Adipocyte (in vitro differentiated cells): Measurements from ENCODE around the gene KNOP1.

Experiments
- DNase-seq: peaks from one replicate; pipeline ENCODE4 v3.0.0-alpha.2; 2015; ENCODE audit warnings: low read depth
- H3K27me3 ChIP-seq: replicated peaks from 2 replicates; pipeline ENCODE4 v1.7.0; 2013; ENCODE audit warnings: mild to moderate bottlenecking, low read length, moderate library complexity; ENCODE audit not compliant: control insufficient read depth, insufficient read depth
- H3K36me3 ChIP-seq: 2 replicates; pipeline ENCODE4 v1.7.0; 2013; ENCODE audit warnings: low read length, mild to moderate bottlenecking, moderate library complexity; ENCODE audit not compliant: control insufficient read depth, insufficient read depth, severe bottlenecking
- H3K4me1 ChIP-seq: 2 replicates; pipeline ENCODE4 v1.7.0; 2013; ENCODE audit warnings: mild to moderate bottlenecking, low read length, moderate library complexity; ENCODE audit not compliant: control insufficient read depth, insufficient read depth
- H3K4me3 ChIP-seq: 2 replicates; pipeline ENCODE4 v1.7.0; 2013; ENCODE audit warnings: mild to moderate bottlenecking, low read length, moderate library complexity
- H3K9ac ChIP-seq: 2 replicates; pipeline ENCODE4 v1.7.0; 2013; ENCODE audit warnings: mild to moderate bottlenecking, low read length, moderate library complexity
- H3K9me3 ChIP-seq: 2 replicates; pipeline ENCODE4 v1.7.0; 2013; ENCODE audit warnings: mild to moderate bottlenecking, low read length, moderate library complexity; ENCODE audit not compliant: control insufficient read depth

Gene KNOP1

DNA sequence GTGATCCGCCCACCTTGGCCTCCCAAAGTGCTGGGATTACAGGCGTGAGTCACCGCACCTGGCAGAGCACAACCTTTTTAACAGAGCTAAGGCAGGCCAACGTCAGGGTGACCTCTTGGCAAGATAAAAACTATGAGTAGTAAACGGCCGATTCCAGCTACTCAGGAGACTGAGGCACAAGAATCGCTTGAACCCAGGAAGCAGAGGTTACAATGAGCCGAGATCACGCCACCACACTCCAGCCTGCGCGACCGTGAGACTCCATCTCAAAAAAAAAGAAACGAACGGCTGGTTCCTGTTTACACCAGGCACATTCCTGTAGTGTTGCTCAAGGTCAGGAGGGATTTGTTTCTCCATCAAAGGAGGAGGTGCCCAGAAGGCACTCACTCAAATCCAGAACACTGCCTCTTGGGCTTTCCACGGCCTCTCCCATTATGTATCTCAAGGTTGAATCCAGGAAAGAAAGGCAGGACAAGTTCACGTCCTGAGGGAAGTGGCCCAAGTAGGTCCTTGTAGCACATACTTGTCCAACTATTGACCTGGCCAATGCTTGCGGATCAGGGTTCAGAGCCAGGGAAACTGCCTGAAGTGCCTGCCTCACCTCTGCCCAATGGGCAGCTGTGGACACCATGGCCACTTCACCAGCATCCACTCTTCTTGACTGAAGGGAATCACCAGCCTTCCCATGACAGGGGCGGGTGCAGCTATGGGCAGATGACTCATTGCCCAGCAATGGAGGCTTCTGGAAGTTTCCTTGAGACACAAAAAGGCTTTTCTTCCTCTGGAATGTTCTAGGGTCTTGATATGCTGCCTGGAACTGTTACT, 13.5 kb downstream of the KNOP1 start:
- Histone ChIP-seq H3K4me1 (peaks cover 41% of the 10 kb centered on the region), H3K9ac (peak overlapping the region; percentile 37), H3K9me3 (no peaks in the 10 kb centered on the region), H3K36me3 (peaks cover 33% of the 10 kb centered on the region), H3K4me3 (peak overlapping the region; percentile 34), H3K27me3 (no peaks in the 10 kb centered on the region)
- peak; percentile 75 for DNase-seq

DNA sequence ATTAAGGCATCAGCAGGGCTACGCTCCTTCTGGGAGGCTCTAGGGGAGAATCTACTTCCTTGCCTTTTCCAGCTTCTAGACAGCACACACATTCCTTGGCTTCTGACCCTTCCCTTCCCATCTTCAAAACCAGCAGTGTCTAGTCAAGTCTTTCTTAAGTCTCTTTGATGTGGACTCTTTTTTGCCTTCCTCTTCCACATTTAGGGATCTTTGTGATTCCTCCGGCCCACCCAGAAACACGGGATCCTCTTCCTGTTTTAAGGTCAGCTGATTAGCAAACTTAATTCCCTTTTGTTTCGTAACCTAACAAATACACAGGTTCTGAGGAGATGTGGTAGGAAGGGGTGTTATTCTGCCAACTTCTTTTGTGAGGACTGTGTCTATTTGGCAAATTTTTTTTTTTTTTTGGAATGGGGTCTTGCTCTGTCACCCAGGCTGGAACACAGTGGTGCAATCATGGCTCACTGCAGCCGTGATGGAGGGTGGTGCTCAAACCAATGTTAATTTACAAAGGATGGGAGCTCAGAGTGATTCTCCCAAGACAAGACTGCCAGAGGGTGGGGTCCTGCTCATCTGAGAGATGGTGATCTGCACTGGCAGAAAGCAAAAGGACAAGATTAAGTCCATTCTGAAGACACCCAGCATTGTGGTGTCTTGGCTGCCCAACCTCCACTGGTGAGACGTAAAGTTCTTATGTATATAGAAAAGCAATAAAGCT, 14.7 kb downstream of the KNOP1 start:
- Histone ChIP-seq H3K4me1 (peaks cover 53% of the 10 kb centered on the region), H3K27me3 (no peaks in the 10 kb centered on the region), H3K9me3 (no peaks in the 10 kb centered on the region), H3K36me3 (peaks cover 25% of the 10 kb centered on the region), H3K9ac (peak overlapping the region; percentile 28), H3K4me3 (no peak overlapping the region)
- no peak for DNase-seq

DNA sequence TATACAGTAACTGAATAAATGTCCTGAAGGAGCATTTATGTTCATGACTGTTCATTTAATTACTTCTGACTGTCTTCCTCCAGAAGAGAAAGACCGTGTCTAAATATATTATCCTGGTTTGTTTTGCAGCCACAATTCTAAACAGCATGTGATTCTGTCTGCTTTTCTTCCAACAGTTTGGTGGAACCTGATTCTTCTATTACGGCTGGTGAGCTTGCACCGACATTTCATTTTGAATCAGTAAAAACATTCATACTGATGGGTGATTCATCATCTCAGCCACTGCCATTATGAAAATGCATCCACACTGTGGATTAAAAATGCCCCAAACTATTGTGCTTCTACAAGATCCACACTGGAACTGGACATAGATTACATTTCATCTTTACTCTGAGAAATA, 16.9 kb downstream of the KNOP1 start:
- Histone ChIP-seq H3K4me1 (peaks cover 69% of the 10 kb centered on the region), H3K9me3 (no peaks in the 10 kb centered on the region), H3K4me3 (peak overlapping the region; percentile 34), H3K36me3 (peaks cover 18% of the 10 kb centered on the region), H3K27me3 (no peaks in the 10 kb centered on the region), H3K9ac (peak overlapping the region; percentile 63)
- peak; percentile 76 for DNase-seq

DNA sequence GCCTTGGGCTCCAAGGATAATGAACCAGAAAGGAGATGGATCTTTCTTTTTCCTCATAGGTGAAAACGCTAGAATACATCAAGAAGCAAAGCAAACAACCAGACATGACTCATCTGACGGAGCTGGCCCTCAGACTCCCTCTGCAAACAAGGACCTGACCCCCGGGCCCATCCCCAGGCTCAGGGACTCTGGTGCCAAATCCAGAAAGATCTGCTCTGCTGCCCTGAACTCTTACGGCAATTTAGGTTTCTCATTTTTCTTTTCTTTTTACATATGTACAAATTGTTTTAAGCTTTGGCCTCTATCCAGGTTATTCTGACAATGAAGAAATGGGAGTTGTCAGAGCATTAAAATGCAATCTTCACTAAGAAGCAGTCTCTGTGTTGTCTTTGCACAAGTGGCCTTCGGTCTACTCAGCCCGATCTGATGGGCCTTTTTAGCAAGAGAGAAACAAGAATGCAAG, 17.7 kb downstream of the KNOP1 start:
- Histone ChIP-seq H3K36me3 (peaks cover 18% of the 10 kb centered on the region), H3K4me3 (peak overlapping the region; percentile 34)
- DNase-seq, result peak; percentile 69

DNA sequence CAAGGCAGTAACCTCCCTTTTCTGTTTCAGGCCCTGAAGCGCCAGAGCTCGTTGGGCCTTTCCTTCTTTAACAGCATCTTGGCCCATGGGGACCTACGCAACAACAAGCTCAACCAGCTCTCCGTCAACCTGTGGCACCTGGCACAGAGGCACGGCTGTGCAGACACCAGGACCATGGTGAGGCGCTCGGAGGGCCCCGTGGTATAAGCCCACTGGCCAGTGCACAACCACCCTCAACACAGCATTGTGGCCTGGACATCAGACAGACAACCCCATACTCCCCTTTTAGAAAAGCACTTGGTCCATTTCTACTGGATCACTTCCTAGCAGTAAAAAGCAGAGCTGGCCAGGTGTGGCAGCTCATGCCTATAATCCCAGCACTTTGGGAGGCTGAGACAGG, 18.6 kb downstream of the KNOP1 start:
- H3K9ac ChIP-seq, result peak overlapping the region; percentile 63
- peaks cover 10% of the 10 kb centered on the region for H3K36me3 ChIP-seq
- H3K27me3 ChIP-seq, result no peaks in the 10 kb centered on the region
- no peaks in the 10 kb centered on the region for H3K9me3 ChIP-seq
- no peak for DNase-seq
- peak overlapping the region; percentile 8 for H3K4me3 ChIP-seq
- peaks cover 62% of the 10 kb centered on the region for H3K4me1 ChIP-seq

More for the DNA sequence above, 17.7 kb downstream of the KNOP1 start:
- Histone ChIP-seq H3K9ac (peak overlapping the region; percentile 63), H3K27me3 (no peaks in the 10 kb centered on the region), H3K4me1 (peaks cover 71% of the 10 kb centered on the region), H3K9me3 (no peaks in the 10 kb centered on the region)

DNA sequence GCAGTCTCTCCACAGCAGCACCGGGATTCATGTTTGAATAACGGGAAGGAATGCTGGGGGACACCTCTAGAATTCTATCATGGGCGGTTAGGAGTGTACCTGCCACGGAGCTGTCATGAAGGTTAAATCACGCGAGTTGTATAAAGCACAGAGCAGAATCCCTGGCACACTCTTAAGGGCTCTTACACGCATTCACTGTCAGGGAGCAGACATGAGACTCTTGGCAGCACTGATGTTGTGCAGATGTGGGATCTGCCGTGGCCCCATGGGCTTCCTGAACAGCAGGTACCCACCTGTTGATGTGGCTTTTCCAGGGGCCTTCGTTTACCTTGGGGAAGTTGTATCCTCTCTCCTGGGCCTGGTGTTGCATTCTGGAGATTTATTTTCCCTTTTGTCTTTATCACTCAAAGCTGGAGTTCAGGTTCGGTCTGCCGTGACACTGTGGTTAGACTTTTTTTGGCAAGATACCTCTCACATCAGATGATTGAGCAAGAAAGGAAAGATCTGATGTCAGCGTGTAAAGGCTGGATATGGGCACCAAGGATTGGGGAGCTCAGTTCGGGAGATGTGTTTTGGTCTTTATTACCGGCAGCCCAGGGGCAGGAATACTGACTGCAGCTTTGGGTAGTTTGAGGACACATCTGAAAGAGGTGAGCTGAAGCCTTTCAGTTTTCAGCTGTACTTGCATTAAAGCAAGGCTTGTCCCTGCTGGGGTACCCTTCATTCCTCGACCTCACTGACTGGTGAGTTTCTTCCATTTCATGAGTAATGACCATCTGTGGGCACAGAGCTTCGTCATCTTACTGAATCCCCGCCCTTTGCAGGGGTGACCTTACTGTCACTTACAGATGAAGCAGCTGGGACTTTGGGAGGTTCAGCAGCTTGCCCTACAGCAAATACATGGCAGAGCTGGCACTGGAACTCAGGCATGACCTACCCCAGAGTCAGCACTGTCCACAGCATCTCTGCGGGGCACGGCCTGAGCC, 19.3 kb downstream of the KNOP1 start:
- Histone ChIP-seq H3K9ac (peak overlapping the region; percentile 58), H3K27me3 (no peaks in the 10 kb centered on the region), H3K36me3 (peaks cover 8% of the 10 kb centered on the region), H3K9me3 (no peaks in the 10 kb centered on the region), H3K4me3 (peak overlapping the region; percentile 8), H3K4me1 (peaks cover 55% of the 10 kb centered on the region)
- peak; percentile 72 for DNase-seq

DNA sequence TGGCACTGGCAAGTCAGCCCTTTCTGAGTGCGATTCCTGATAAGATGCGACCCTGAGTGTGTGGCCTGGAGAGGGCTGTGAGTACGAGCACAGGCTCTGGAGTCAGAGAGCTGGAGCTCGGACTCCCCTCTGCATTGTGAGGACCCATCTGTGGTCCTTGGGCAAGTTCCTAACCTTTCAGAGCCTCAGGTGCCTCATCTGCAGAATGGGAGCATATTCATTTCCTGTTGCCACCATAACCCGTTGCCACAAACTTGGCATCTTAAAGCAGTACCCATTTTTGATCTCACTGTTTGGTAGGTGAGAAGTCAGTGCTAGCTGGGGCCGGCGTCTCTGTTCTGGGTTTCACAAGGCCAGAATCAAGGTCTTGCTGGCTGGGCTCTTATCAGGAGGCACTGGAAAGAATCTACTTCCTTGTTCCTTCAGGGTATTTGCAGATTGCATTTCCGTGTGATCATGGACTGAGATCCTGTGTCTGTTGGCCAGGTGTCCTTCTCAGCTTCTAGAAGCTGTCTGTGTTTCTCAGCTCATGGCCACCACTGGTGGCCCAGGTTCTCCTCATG, 20.2 kb downstream of the KNOP1 start:
- Histone ChIP-seq H3K4me3 (no peak overlapping the region), H3K36me3 (peaks cover 6% of the 10 kb centered on the region)
- no peak for DNase-seq

DNA sequence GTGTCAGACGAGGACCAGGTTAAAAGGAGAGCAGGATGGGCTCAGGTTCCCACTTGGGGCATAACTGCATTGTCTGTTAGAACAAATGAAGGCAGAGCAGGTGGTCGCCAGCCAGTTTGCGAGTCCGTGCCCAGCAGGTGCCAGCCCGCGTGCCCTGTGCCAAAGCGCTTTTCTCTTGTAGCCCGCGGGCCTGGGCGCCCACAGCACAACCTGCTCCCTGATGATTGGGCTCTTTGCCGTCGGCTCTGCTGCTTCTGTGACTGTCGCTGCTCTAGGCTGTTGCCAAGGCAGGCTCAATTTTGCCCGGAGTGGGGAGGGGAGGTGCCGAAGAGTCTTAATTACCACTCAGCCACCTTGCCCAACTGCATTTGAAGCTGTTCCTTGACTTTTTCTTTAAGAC, 21.1 kb downstream of the KNOP1 start:
- H3K36me3 ChIP-seq, result no peaks in the 10 kb centered on the region
- no peak overlapping the region for H3K4me3 ChIP-seq
- H3K9ac ChIP-seq, result peak overlapping the region; percentile 57
- peaks cover 48% of the 10 kb centered on the region for H3K4me1 ChIP-seq
- DNase-seq, result no peak
- H3K9me3 ChIP-seq, result no peaks in the 10 kb centered on the region
- H3K27me3 ChIP-seq, result no peaks in the 10 kb centered on the region

More for the DNA sequence above, 20.2 kb downstream of the KNOP1 start:
- no peaks in the 10 kb centered on the region for H3K9me3 ChIP-seq
- H3K27me3 ChIP-seq, result no peaks in the 10 kb centered on the region
- peak overlapping the region; percentile 58 for H3K9ac ChIP-seq
- H3K4me1 ChIP-seq, result peaks cover 48% of the 10 kb centered on the region

DNA sequence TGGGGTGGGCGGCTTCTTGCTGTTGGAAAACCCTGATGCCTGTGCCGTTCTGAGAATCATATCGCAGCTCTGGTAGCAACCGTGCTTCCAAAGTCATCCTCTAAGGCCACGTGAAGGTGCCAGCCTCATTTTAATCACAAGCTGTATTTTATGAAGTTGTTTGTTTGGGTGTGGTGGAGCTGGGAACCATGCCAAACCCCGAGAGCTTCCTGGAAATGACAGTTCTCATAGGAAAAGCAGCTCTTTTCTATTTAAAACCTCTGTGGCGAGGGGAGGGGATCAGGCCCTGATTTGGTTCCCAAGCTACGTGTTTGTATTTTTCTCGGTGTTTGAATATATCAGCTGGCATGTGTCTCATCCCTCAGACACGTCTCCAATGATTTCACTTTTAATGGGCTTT, 21.7 kb downstream of the KNOP1 start:
- Histone ChIP-seq H3K9ac (peak overlapping the region; percentile 57), H3K27me3 (no peaks in the 10 kb centered on the region), H3K36me3 (peaks cover 3% of the 10 kb centered on the region), H3K4me3 (no peak overlapping the region), H3K4me1 (peaks cover 48% of the 10 kb centered on the region), H3K9me3 (no peaks in the 10 kb centered on the region)
- peak; percentile 68 for DNase-seq

DNA sequence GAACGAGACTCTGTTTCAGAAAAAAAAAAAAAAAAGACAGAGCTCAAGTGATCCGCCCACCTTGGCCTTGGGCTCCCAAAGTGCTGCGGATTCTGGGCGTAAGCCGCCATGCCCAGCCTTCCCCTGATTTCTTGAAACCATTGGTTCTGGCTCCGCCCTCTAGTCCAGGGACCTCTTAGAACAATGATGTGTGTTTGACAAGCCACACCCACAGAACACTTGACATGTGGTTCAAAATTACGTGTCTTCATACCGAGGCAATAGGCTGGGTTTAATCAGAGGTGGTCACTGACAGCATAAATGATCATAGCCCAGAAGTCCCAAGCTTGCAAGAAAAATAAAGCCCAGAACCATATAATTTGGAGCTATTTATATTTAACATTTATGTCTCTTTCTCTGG, 23.0 kb downstream of the KNOP1 start:
- Histone ChIP-seq H3K27me3 (no peaks in the 10 kb centered on the region), H3K36me3 (peaks cover 3% of the 10 kb centered on the region), H3K9ac (no peak overlapping the region), H3K9me3 (no peaks in the 10 kb centered on the region), H3K4me1 (peaks cover 38% of the 10 kb centered on the region), H3K4me3 (no peak overlapping the region)
- DNase-seq, result no peak
